ENCODE results near the gene TYRP1. TPM values are rescaled to one million over a fixed set of nuclear protein-coding genes. Genes with fewer than 3 reads are reported as not detected.

TYRP1 gene
- polyA plus RNA-seq, 1 donor: 0.37 TPM

Other genes starting within 250 kb of the TYRP1 start
- 14.3 TPM for gene LURAP1L, start 81.6 kb downstream of the TYRP1 start, polyA plus RNA-seq